Measurements from ENCODE around the gene EXOC6B.
"Not testable (repeated sequence)": the region's sequence is repeated elsewhere in the genome, so short reads cannot be mapped to it uniquely, and the experiment has no call there.

EXOC6B gene

GRCh38 chr2:72554910-72555309 is 270.9 kb downstream of the EXOC6B start:
- DNase-seq, result not testable (repeated sequence)

GRCh38 chr2:72554381-72554780 is 271.5 kb downstream of the EXOC6B start:
- no peak for DNase-seq

DNA sequence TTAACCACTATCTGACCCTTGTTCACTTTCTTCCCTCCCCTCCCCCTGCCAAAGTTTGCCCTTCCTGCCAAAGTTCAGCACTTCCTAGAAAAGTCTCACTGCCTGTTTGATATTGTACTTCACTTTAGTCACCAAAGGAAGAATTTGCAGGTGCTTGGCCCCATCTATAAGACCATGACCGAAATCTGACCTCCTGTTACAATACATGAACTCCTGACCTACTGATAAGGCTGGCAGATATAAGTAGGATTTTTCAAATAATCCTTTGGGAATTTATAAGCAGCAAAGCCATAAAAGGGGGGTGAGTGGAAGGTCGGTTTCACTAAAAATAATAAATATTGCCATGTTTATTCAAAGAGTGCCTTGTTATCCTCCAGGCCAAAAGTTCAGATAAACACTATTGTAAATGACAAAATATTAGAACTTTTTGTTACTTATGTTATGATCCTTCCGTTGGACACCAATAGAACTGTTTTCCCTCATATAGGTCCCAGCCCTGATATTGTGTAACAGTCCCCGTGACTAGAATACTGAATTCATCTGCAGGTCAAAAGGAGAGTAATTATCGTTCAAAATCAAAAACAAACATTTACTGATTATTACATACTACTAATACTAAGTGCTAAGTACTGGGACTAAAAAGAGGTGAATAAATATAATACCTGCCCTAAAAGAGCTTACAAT is 277.6 kb downstream of the EXOC6B start:
- no peak for DNase-seq

DNA sequence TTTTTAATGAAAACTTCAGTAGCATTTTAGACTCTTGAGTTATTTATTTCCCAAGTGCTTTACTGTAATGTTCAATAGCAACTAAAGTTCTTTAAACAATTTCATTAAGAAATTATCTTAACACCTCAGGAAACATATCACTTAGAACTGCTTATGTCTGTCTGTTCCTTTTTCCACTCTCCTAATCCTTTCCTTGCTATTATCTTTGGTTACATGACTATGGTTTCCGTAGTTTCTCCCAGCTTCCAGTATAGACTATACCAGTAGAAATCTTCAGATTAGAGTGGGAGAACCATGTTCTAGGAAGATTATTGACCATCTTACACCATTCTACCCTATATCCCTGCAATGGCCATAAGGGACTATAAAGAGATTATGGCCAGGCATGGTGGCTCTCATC is 280.0 kb downstream of the EXOC6B start:
- DNase-seq, result no peak

DNA sequence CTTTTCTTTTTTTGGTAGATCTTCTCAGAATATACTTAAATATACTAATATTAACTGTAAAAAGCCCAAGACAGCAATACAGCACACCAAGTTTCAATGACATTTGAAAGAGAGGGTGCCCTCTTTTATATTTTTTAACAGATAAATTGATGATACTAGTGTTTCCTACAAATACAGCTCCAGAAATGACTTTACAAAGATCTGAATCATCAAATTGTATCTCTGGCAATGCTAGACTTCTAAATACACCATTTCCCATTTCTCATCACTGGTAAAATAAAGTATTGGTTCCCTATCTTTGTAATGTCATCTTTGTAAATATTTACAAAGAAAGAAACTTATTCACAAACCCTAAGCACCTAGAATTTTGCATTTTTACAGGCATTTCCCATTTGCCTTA is 281.3 kb downstream of the EXOC6B start:
- DNase-seq, result no peak

DNA sequence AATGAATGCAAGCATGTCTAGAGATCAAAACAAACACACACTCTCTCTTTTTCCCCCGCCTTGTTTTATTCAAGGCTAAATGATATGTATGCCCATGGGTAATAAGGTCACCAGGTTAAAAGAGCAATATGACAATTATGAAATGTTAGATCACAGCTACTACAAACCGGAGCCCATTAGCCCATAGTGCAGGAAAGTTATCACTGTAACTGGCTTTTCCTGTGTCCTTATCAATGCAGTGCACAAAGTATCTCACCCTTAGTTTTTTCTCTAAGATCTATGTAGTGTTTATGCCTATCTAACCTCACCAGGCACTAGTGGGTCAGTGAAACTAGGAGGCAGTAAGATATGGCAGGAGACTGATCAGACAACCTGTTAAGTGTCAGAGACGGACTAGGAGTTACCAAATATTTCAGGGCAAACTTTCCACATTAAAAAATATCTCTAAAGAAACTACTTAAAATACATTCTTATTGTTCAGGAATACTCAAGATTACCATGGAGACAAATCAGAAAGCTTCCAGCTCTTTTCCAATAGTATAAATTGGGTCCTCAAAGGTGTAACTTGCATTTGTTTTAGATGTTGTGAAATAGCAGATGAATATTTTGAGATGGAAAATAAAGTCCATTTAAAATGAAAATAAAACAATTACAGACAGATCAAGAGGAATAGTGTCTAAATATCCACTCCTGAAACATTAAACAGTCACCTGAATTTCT is 282.2 kb downstream of the EXOC6B start:
- DNase-seq, result no peak

DNA sequence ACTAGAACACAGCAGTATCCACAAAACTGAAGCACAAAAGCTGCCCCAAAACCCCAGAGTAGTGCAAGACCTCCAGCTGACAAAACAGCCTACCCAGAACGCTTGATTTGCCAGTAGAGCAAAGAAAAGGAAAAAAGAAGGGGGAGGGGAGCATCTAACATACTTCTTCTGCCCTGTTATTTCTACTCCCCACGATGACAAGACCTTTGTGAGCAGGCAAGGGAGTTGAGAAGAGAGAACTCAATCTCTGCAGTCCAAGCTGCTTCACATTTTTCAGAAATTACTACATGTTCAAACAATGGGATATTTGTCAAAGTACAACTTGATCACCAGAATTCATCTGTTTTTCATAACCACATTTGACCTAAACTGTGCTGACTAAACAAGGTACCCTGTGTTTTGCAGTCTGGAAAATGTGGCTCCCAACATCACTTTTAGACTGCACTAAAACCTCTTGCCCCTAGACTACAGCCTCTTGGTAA is 286.7 kb downstream of the EXOC6B start:
- no peak for DNase-seq

DNA sequence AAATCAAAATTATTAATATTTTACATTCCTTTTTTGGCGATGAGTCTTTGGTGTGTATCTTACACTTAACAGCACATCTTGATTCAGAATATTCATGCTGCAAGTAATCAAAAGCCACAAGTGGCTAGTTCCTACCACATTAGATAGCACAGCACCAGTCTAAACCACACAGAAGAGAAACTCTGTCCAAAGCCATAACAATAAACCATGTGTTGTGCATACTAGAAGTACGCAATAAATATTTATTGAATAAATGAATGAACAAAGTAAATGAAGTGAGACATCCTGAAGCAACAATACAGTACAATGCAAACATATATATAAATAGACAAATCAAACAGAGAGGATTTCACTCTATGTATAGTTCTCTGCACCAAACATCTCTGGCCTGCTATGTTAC is 287.3 kb downstream of the EXOC6B start:
- no peak for DNase-seq

- not testable (repeated sequence) for DNase-seq
These were observed 290.2 kb downstream of the EXOC6B start for GRCh38 chr2:72535586-72535985.

GRCh38 chr2:72533765-72534164 is 292.1 kb downstream of the EXOC6B start:
- no peak for DNase-seq

DNA sequence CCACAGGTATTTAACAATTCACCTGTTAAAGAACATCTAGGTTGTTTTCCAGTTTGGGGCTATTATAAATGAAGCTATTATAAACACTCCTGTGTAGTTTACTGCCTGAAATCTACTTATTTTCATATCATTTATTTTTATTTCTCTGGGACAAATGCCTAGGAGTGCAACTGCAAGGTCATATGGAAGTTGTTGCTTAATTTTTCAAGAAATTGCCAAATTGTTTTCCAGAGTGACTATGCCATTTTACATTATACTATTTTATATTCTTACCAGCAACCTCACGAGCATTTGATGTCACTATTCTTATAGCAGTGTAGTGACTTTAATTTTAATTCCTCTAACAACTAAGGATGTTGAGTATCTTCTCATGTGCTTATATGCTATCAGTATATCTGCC is 298.4 kb downstream of the EXOC6B start:
- no peak for DNase-seq

- no peak for DNase-seq
These were observed 299.2 kb downstream of the EXOC6B start for GRCh38 chr2:72526623-72527022.

GRCh38 chr2:72524071-72524470 is 301.8 kb downstream of the EXOC6B start:
- no peak for DNase-seq

DNA sequence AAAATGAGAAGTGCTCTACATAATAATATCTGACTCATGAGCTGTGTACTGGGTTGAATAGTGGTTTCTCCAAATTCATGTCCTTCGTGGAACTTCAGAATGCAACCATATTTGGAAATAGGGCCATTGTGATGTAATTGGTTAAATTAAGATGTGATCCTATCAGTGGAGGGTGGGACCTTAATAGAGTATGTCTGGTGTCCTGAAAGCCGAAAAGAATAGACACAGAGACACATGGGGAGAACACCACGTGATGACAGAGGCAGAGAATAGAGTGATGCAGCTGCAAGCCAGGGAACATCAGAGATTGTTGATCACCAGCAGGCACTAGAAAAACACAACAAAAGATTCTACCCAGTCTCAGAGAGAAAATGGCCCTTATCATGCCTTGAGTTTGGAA is 310.1 kb downstream of the EXOC6B start:
- peak in 27 of 56 donors; percentile 0 to 60 (median 22) for DNase-seq

DNA sequence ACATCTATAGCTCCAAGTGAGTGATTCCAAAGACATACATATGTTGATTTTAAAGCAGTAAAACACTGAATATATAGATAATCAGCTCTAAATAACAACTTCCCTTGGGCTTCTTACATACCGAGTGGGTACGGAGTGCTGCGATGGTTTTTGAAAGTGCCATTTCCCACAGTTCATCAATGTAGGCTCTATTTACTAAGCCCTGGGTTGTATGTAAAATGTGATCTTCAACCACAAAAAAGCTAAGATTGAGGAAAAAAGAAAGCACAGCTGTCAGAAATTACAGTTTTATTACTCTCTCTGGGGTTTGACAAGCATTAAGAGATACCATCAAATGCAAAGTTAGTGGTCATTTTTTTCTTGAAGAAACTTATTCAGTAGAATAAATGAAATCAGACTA is 312.8 kb downstream of the EXOC6B start:
- DNase-seq, result no peak

DNA sequence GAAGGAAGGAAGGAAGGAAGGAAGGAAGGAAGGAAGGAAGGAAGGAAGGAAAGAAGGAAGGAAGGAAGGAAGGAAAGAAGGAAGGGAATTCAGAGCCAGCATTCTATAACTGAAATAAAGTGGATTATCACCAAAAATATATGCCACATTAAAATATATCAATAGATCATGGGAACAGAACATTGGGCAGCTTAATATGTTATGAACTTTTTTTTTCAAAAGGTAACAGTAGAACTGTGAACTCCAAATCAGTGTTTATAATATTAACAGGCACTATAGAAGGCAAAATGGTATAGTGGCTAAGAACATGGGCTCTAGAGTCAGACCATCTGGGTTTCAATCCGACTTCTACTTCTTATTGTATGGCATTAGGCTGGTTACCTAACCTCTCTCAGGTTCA is 313.5 kb downstream of the EXOC6B start:
- DNase-seq, result no peak

DNA sequence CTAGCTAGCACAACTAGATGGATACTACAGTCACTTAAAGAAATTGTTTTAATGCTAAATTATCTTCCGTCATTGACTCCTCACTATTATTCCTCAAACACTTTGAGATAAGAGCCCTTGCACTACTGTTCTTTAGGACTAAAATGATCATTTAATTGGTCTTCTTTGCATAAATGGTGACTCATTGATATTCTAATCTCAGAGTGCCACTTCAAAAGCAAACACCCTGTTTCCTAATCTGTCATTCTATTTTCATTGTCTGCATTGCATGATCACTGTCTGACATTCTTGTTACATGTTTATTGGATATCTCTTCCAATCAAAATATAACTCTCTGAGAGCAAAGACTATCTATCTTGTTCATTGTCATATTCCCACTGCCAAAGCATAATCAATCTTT is 313.9 kb downstream of the EXOC6B start:
- no peak for DNase-seq

GRCh38 chr2:72497763-72498162 is 328.1 kb downstream of the EXOC6B start:
- DNase-seq, result no peak

- no peak for DNase-seq
These were observed 329.4 kb downstream of the EXOC6B start for GRCh38 chr2:72496479-72496878.

DNA sequence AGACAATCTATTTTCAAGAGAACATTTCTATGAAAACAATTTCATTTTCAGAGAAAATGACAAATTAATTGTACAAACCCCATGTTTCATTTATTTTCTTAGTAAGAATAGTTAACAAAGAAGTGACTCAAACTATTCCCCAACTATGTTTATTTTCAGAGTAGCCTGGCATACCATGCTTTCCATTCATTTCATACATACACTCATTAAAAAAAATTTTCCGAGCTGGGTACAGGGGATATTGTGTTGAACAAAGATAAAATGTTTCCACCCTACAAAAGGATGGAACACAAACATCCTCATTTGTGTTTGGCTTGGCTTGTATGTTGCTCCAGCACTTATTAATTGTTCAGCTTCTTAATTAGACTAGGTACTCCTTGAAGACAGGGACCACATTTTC is 331.4 kb downstream of the EXOC6B start:
- no peak for DNase-seq

DNA sequence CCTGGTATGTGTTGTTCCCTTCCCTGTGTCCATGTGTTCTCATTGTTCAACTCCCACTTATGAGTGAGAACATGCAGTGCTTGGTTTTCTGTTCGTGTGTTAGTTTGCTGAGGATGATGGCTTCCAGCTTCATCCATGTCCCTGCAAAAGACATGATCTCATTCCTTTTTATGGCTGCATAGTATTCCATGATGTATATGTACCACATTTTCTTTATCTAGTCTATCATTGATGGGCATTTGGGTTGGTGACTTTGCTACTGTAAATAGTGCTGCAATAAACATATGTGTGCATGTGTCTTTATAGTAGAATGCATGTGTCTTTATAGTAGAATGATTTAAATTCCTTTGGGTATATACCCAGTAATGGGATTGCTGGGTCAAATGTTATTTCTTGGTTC is 341.2 kb downstream of the EXOC6B start:
- DNase-seq, result not testable (repeated sequence)

DNA sequence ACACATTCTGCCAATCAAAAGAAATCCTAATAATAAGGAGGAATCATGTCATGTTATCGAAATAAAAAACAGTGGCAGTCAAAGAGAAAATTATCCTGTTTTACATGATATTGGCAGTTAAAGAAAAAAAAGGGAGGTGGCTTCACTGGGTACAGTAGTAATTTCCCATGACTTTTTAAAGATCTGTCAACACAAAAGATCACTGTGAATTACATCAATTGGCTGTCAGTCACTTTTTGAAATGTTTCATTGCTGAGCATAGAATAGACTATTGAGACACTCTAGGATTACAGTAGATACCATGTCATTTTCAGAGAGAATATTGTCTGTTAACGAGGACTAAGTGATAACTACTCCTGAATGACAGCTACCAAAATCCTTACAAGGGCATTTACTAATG is 342.5 kb downstream of the EXOC6B start:
- DNase-seq, result no peak

DNA sequence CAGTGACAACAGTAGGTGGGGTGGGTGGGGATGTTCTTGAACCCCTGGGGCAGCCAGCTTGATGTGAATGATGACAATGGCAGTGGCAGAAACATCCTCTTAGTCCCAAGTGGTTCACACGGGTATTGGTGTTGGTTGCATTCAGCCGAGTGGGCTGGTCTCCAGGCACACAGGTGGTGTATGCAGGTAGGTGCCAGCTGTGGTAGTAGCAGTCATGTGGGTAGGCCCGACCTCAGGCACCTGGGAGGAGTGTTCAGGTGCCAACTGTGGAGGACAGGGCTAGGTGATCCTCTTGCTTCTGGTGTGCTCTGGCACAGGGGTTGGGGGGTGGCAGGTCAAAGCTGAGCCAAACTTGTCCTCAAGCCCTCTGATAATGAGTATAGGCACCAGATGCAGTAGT is 350.6 kb downstream of the EXOC6B start:
- no peak for DNase-seq
